Stimulated activated CD8-positive, alpha-beta memory T cell treated with anti-CD3 and anti-CD28 coated beads, Interleukin-7, amount 100 ng/mL, for 1 hour (primary cell): Measurements from ENCODE around the gene NPEPL1.
A peak's percentile ranks its signal among the peaks of the same experiment; 100 is the strongest.

Experiments used
- DNase-seq, 2 donors: peaks; one replicate each; pipeline ENCODE4 v3.0.0-alpha.2; 2020; ENCODE audit warnings: low read depth in 2 of 2

NPEPL1 gene

DNA sequence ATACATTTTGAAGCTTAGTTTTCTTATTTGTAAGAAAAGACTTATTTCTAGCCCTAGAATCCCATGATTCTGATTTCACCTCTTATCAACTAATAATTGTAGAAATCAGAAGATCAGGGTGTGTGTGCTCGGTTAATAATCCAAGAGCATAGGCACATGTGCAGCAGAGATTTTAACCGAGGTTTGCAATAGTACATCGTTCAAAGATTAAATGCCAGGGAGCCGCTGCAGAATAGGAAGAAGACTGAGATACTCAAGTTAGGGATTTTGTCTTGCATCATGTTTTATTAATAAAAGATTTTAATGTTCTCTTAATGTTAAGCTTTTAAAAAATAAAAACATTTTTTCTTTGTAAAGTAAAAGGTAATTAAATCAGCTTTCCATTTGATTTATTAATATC, 34.6 kb upstream of the NPEPL1 start:
- no peak for DNase-seq

DNA sequence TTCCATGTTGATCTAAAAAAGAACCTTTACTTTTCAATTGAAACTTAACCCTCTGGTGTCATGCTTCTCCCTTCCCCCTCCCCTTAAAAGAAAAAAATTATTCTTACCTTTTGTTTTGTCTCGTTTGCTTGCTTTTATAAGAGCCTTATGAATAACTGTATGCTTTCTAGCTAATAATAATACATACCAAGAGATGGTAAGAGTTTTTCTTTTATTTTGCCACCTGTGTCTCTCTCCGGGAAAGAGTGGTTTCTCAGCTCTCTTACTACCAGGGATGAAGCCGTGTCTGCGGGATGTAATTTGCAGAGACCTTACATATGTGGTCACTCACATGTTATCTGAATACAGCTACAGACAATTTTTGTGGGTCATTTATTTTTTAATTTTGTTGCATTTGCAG, 33.8 kb upstream of the NPEPL1 start:
- no peak for DNase-seq

DNA sequence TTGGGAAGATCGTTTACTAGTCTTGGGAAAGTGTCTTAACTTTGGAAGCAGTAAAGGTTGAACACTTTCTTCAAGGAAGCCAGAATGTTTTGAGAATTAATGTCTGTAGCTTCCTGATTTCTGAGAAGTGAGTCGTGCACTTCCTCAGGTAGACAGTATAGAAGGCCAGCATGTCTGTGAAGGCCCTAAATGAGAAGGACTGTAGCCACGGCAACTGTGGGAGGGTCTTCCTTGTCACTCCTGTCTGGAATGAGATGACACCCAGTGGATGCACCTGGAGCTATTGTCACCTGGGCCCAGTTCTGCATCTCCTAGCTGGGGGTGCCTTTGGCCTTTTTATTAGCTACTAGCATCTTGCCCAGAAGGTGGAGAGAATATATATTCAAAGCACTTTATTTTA, 32.8 kb upstream of the NPEPL1 start:
- DNase-seq = no peak

DNA sequence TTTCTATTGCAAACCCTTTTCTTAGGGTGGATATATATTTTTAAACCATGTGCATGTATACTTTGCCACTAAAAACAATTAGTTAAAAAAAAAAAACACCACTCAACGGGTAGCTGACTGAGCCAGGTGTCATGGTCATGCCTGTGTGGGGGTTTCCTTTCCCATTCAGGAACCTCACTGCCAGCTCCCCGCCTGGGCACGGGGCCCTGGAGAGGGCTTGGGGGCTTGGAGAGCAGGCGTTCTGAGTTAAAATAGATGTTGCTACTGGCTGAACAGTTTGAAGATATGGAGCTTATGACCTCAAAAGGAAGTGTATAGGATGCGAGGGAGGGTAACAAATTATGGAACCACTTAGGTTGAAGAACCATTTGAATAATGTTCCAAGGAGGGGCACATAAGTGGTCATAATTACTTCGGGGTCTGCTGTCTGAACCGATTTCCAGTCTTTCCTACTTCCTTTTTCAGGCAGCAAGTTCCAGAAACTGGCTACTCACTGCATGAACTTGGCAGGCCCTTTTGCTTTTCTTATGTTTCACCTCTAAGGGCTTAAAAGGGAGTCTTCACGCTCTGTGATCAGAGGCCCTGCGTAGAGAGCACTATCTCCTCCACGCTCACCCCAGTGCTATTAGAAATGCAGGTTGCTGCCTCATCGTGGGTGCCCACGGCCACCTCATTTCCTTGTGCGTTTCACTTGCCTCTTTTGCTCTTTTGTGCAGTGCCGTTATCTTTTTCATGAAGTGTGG, 31.6 kb upstream of the NPEPL1 start:
- peak in 1 of 2 donors; percentile 10 for DNase-seq

DNA sequence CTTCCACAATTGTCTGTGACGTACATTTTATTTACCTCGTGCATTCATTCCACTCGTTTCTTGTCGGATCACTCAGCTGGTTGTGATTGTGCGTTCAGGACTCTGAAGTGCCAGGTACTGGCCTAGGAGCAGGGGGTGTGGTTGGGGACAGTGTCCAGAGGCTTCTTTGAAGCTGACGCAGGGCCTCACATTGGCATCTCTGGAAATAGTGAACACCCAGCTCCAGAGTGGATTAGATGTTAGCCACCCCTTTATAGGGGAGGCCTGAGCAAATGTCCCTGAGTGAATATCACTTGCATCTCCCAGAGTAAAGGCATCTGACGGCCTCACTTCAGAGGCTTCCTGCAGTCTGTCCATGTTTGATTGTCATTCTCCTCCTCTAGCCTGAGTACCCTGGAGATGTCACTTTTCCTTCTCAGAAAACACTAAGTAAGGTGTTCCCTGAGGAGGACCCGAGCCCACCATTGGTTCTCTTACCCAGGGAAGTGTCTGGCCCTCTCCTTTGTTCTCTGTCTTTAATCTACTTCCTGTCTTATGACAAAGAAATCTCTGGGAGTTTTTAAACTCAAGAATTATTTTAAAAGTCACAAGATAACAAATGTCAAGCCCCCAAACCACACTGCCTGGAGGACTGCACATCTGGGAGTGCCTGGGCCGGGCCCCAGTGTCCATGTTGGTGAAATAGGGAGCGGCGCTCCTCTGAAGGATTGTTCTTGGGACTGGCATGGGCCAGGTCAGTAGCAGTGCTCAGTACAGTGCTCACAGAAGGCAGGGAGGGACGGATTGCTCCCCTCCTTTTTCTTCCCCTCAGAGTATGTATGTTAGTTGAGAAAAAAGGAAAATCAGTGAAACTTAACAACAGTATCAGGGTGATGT, 30.8 kb upstream of the NPEPL1 start:
- DNase-seq = no peak

DNA sequence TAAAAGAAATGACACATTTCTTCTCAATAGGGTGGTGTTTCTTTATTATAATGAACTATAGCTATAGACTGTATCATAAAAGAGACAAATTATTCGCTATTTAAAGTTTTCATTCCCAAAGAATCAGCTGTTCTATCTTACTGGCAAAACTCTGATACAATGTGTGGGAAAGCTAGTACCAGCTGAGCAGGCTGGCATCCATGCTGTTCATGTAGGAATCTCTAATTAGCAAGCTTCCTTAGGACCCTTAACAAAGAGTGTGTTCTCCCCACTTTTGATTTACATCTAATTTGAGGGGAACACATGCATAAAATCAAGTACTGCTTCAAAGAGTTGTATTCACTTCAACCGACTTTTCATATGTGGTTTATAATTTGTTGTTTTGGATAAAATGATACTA, 28.3 kb upstream of the NPEPL1 start:
- DNase-seq = no peak

DNA sequence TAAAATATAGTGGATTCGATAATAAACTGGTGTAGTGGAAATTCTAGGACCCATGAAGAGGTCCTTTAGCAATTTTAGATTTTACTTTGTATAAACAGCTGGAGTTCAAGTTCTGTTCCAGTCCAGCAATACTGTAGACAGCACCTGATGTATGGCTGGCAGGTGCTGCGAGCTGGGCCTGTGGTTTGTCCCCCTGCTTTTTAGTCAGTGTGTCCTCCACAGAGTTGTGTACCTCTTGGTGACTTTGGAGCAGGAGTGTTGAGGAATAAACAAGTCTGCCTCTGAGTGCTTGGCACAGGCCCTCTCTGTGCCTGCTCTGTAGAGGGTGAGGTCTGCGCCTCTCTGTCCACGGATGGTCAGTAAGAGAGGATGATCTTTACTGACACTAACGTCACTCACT, 27.7 kb upstream of the NPEPL1 start:
- no peak for DNase-seq

DNA sequence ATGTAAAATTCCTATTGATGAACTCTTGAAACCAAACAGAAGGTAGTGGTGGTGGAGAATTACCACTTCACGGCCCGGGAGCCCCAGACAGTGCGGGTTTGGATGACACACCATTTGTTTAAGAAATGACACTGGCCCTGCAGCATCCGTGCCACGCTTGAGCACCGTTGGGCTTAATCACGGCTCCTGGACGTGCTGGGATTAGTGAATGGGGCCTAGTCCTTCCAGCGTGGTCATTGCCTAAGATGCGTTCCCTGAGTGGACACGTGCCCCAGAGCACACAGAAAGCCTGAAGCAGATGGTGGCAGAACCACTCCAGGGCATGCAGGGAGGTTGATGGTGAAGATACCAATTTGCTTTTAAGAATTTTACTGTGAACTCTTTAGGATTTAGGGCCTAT, 27.0 kb upstream of the NPEPL1 start:
- DNase-seq = no peak

DNA sequence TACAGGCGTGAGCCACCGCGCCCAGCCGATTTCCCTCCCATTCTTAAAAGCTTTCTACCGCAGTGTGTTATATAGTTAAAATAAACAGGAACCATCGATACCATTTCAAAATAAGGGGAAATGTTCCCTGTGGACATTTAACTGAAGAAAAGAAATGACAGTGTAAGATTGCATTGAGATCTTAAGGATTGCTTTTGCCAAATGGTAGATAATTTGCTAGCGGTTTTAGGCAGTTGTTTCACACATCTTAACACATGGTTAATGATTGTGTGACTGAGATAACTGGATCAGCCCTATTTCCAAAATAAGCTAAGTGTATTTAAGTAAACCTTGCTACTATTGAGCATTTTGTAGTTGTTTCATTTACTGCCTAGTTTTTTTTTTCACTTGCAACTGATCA, 25.9 kb upstream of the NPEPL1 start:
- DNase-seq = no peak

DNA sequence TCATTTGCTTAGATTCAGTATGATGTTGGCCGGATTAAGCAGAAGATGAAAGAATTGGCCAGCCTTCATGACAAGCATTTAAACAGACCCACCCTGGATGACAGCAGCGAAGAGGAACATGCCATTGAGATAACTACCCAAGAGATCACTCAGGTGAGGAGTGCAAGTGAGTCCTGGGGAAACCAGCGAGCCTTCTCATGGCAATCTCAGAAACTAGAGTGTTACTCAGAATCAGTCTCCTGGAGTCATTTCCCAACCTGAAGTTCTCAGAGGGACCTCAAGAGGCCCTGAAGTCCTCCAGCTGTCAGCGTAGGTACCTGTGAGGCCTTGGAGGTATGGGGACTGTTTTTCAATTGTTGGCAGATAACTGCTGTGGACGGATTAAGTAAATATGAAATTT, 24.6 kb upstream of the NPEPL1 start:
- DNase-seq = no peak

DNA sequence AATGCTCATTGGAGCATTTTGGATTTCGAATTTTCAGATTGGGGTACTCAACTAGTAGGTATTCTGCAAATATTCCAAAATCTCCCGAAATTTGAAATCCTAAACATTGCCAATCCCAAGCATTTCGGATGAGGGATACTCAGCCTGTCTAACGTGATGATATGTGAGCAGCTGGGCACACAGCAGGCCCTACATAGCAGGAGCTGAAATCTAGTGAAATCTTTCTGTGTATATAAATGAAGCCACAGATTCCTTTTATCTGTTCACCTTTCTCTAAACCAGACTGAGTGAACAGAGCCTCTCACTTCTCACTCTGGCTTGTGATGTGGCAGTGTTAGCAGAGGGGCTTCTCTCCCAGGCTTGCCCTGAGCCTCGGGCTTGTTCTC, 23.7 kb upstream of the NPEPL1 start:
- DNase-seq = no peak

DNA sequence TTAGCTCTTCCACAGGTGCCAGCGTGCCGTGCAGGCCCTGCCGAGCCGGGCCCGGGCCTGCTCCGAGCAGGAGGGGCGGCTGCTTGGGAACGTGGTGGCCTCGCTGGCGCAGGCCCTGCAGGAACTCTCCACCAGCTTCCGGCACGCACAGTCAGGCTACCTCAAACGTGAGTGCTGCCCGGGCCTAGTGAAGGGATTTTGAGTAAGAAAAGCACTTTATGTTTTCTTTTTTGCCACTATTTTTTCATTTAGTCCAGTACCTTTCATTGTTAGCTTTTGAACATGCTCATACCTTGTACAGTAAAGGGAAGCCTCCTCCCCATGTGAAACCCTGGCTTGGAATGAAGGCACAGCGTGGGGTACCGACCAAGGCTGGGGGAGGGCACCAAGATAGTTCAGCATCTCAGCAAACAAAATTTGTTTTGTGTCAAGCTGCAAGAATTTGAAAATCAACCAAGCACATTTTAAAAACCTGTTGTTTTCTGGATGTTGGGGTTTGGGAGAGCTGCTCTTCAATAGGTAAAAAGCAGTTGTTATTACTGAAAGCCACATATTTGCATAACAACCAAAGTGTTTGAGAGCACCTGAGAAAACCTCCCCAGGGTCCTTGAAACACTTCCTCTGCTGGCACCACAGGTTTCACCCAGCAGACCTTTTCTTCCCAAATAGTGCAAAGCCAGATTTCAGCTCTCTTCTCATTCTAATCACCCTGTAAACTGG, 23.2 kb upstream of the NPEPL1 start:
- no peak for DNase-seq

DNA sequence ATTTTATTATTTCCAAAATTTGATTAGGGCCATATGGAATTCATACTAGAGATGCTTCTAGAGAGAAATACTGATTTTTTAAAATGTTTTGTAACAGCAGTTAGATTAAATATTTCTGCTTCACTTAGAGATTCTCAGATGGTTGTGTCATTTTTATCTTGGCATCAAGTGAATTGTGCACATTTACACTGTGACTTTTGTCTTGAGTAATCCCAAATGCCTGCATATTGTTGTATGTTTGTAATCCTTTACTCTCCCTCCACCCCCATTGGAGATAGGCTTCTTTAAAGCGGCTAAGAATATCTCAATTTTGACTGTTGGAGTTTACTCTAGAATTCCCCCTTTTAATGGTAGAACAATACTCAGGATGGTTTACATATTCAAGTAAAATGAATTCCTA, 22.5 kb upstream of the NPEPL1 start:
- no peak for DNase-seq

DNA sequence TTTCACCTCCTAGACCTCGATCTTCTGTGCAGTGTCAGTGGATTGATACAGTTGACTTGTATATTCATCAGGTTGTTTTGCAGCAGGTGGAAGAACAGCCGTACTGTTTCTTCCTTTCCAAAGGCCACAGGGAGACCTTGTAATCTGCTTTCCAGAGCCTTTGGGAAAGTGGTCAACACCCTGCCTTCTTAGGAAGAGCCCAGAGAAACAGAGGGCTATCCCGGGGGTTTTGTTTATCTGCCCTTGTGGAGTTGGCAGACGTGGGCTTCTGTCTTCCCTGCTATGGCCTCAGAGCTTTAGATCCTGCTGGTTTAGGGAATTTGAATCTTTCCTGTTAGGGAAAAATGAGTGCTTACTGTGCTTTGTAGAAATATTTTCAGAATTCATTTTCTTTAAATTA, 21.9 kb upstream of the NPEPL1 start:
- no peak for DNase-seq

DNA sequence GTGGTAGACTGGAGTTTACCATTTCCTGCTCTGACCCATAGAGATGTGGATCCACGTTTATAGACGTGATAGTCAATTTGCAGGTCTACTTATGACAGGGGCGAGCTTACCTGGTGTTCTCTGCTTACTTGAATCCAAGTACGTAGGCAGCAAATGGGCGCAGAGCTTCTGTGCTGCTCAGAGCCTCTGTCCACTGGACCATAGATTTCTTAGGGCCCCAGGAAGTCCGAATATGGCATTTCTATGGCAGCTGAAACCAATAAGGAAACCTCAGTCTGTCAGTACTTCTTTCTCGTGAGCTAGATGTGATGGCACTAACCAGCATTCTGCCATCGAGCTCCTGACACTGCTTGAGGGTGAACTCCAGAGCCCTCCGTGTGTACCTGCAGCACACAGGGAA, 19.5 kb upstream of the NPEPL1 start:
- no peak for DNase-seq

DNA sequence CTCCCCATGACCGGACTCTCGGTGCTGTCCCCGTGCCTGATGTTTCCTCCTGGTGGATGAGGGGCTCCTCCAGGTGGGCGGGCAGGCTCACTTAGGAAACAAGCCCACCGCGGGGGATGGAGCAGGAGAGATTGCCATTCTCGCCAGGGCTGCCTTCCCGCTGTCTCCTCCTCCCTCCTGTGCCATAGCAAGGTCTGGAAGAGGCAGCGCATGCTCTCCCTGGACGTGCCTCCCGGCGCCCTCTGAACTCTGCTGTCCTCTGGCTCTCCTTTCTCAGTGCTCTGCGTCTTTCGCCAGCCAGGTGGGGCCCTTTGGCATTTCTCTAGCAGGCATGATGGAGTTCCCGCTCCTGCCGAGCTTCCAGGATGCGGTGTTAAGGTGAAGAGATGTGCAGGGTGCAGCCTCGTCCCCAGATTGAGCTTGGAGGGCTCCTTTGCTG, 17.4 kb upstream of the NPEPL1 start:
- no peak for DNase-seq

DNA sequence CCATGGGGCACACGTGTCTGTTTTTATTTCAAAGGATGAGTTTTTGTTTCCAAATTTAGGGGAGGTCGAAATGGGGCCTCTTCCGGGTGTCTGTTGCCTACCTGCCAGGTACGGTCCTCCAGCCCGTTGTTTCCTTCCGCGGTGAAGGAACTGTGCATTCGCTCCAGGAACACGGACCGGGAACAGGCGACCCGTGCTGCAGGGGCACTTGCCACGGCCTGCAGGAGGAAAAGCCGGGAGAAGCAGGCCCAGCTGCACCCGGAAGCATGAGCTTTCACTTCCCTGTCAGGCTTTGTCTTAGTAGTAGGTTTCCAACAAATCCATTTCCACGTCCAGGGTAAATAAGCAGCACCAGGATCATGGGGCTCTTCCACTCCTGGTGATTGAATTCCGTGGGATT, 17.0 kb upstream of the NPEPL1 start:
- DNase-seq = no peak

DNA sequence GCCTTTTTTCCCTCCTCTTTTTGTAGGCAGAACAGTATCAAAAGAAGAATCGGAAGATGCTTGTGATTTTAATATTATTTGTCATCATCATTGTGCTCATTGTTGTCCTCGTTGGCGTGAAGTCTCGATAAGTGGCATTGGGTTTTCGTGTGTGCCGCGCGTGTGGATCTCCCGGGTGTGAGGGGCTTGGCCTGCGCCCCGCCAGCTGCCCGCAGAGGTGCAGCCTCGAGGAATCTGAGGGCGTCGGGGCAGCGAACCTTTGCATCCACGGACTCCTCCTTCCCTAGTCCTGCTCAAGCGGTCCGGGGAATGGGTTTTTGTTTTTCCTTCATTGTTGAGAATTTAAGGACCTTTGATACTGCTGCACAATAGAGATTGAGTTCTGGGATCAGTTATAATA, 16.4 kb upstream of the NPEPL1 start:
- DNase-seq = no peak

DNA sequence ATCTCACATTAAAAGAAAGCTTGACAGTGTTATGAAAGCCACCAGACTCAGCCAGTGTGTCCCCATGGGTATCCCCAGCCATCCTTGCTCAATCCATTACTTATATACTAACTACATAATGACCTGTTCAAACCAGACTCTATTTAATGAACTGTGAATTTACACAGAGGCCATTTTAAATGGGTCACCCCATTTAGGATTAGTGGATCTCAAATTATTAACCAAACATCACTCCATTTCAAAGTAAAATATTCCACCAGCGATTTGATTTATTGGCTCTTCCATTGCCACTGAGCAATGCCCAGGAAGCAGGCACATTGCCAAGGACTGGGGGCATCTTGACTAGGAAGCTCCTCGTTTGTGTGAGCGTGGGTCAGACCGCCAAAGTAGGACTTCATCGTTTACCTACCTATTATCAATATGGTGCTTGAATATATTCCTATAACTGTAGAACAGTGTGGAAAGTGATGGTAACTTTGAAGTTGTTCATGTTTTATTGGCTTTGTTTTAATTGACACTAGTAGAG, 15.5 kb upstream of the NPEPL1 start:
- no peak for DNase-seq

DNA sequence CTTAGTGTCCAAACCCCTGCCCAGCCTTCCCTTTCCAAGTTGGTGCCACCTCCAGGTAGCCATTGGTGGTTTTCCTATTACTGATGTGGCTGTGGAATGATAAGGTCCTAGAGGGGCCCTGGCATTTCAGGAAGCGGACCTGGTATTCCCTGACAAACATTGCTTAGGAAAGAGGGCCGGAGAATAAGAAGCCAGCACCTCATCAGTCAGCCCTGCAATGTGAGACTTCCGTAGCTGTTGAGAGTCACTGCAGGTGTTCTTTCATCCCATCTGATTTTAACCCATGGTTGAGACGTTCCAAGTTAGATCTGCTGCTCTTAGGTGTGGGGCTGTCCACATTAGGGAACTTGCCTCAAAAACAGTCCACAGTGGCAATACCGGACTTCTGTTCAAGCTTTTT, 14.8 kb upstream of the NPEPL1 start:
- DNase-seq = no peak

DNA sequence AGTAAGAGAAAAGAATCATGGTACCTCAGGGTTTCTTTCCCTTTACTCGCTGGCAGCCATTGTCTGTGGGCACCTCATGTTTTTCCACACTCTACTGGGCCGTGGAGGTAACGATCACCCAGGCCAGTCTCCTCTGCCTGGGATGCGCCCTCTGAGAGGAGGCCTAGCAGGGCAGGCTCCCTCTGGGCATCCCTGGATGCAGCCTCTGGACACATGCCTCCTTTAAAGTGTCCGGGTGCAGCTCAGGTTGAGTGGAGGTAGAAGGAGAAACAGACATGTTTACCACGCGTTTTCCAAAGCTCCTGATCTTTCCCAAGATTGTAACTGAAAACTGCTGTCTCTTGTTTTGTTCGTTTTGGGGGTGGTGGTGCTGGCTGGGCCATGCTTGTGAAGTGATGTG, 13.8 kb upstream of the NPEPL1 start:
- no peak for DNase-seq
